GM12878 (cell line): ENCODE results near the gene CEACAM4.
A peak's percentile ranks its signal among the peaks of the same experiment; 100 is the strongest.

ENCODE experiments used
- CBFB ChIP-seq: IDR thresholded peaks from 2 replicates; pipeline ENCODE4 v1.6.1; 2016; ENCODE audit warnings: antibody characterized with exemption, low read depth
- EZH2 ChIP-seq: IDR thresholded peaks from 2 replicates; pipeline ENCODE4 v1.6.1; 2012; ENCODE audit warnings: low read depth, mild to moderate bottlenecking, control low read depth, inconsistent platforms, low read length, borderline replicate concordance; ENCODE audit not compliant: control insufficient read depth
- MXI1 ChIP-seq: fragments of 150-350 bp; IDR thresholded peaks from 2 replicates; pipeline ENCODE4 v1.6.1; 2011; ENCODE audit warnings: low read depth, mild to moderate bottlenecking, inconsistent platforms, low read length, improper control_type of control experiment
- NFYB ChIP-seq: IDR thresholded peaks from 2 replicates; pipeline ENCODE4 v1.6.1; 2011; ENCODE audit warnings: low read depth, mild to moderate bottlenecking, low read length, improper control_type of control experiment, moderate library complexity; ENCODE audit not compliant: insufficient read depth
- RBBP5 ChIP-seq: fragments of 200-600 bp; sonication (generic); conservative IDR thresholded peaks from 2 replicates; pipeline ENCODE4 v1.6.1; 2016
- TF ChIP-seq, protein P1 (sequence below): IDR thresholded peaks from 2 replicates; pipeline ENCODE4 v1.6.1; 2012; ENCODE audit warnings: low read depth, low read length, improper control_type of control experiment
- TF ChIP-seq, protein P2 (sequence below), 3 experiments: IDR thresholded peaks in 2 of 3; conservative IDR thresholded peaks in 1 of 3; 2 replicates each; pipeline ENCODE4 v1.5.1; 2011; ENCODE audit warnings: low read depth in 3 of 3, low read length in 3 of 3, mild to moderate bottlenecking in 3 of 3, control low read depth in 2 of 3, moderate library complexity in 2 of 3, inconsistent platforms in 1 of 3, mixed read lengths in 1 of 3; ENCODE audit not compliant: control insufficient read depth in 2 of 3, insufficient read depth in 1 of 3; ENCODE audit errors: extremely low read depth in 1 of 3
- TF ChIP-seq, protein P3 (sequence below): IDR thresholded peaks from 2 replicates; pipeline ENCODE4 v1.6.1; 2011; ENCODE audit warnings: mild to moderate bottlenecking, low read depth, low read length, moderate library complexity; ENCODE audit not compliant: insufficient replicate concordance

DNA sequence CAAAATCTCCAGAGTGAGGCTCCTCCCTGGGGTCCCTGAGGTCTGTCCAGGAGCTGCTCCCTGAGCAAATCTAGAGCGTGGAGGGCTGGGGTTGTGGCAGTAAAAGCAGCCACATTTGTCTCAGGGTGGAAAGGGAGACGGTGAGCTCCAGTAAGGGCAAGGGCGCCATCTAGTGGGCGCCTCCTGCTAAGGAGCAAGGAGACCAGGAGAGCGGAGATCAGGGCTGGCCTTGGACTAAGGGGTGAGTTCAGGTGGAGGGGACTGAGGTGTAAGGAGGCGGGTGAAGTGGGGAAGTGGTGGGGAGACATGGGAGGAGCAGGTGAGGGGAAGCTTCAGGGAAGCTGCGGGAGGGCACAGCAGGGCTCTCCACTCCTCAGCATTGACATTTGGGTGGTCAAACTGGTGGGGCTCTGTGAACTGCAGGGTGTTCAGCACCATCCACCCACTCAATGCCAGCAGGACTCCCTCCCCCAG, 56.2 kb downstream of the CEACAM4 start:
- TF ChIP-seq NFYB = no peak
- TF ChIP-seq, protein P1, sequence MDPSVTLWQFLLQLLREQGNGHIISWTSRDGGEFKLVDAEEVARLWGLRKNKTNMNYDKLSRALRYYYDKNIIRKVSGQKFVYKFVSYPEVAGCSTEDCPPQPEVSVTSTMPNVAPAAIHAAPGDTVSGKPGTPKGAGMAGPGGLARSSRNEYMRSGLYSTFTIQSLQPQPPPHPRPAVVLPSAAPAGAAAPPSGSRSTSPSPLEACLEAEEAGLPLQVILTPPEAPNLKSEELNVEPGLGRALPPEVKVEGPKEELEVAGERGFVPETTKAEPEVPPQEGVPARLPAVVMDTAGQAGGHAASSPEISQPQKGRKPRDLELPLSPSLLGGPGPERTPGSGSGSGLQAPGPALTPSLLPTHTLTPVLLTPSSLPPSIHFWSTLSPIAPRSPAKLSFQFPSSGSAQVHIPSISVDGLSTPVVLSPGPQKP = no peak
- TF ChIP-seq, protein P2, sequence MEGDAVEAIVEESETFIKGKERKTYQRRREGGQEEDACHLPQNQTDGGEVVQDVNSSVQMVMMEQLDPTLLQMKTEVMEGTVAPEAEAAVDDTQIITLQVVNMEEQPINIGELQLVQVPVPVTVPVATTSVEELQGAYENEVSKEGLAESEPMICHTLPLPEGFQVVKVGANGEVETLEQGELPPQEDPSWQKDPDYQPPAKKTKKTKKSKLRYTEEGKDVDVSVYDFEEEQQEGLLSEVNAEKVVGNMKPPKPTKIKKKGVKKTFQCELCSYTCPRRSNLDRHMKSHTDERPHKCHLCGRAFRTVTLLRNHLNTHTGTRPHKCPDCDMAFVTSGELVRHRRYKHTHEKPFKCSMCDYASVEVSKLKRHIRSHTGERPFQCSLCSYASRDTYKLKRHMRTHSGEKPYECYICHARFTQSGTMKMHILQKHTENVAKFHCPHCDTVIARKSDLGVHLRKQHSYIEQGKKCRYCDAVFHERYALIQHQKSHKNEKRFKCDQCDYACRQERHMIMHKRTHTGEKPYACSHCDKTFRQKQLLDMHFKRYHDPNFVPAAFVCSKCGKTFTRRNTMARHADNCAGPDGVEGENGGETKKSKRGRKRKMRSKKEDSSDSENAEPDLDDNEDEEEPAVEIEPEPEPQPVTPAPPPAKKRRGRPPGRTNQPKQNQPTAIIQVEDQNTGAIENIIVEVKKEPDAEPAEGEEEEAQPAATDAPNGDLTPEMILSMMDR (IDR thresholded peaks at IDR 0.05 in 2 of 3, conservative IDR thresholded peaks at IDR 0.05 in 1 of 3; ENCODE audit: control insufficient read depth in 2 of 3, extremely low read depth in 1 of 3, insufficient read depth in 1 of 3, low read depth in 3 of 3, low read length in 3 of 3) = peak; percentile 94 to 97 (median 96); a peak in 5 of 6 replicates
- TF ChIP-seq RBBP5 = no peak
- no peak for TF ChIP-seq CBFB
- TF ChIP-seq, protein P3, sequence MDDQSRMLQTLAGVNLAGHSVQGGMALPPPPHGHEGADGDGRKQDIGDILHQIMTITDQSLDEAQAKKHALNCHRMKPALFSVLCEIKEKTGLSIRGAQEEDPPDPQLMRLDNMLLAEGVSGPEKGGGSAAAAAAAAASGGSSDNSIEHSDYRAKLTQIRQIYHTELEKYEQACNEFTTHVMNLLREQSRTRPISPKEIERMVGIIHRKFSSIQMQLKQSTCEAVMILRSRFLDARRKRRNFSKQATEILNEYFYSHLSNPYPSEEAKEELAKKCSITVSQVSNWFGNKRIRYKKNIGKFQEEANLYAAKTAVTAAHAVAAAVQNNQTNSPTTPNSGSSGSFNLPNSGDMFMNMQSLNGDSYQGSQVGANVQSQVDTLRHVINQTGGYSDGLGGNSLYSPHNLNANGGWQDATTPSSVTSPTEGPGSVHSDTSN = no peak
- TF ChIP-seq EZH2 = no peak
- no peak for TF ChIP-seq MXI1
